Fibroblast of lung (primary cell): Measurements from ENCODE around the gene FRMD7.

Source experiments
- CTCF ChIP-seq, 2 donors: IDR thresholded peaks in 1 of 2; conservative IDR thresholded peaks in 1 of 2; 1 replicate in 1 of 2; 2 replicates in 1 of 2; pipeline ENCODE4 v1.5.1; 2011 to 2012; ENCODE audit warnings: low read length in 2 of 2, control low read depth in 1 of 2, inconsistent platforms in 1 of 2, low read depth in 1 of 2, mild to moderate bottlenecking in 1 of 2
- EZH2 ChIP-seq: IDR thresholded peaks from 2 replicates; pipeline ENCODE4 v1.5.1; 2012; ENCODE audit warnings: low read length, control low read depth, mild to moderate bottlenecking; ENCODE audit errors: missing control alignments

- TF ChIP-seq CTCF (conservative IDR thresholded peaks at IDR 0.05 in 1 of 2, IDR thresholded peaks at IDR 0.05 in 1 of 2; ENCODE audit: low read depth in 1 of 2, low read length in 2 of 2): no peak
- TF ChIP-seq EZH2: no peak
Observed at GRCh38 chrX:132171881-132172280, 44.1 kb upstream of the FRMD7 start.
